Small intestine (tissue), 7 donors: Measurements from ENCODE around the gene CRACR2B. TPM values are rescaled to one million over a fixed set of nuclear protein-coding genes. Genes with fewer than 3 reads are reported as not detected.

Source experiments
- DNase-seq, 2 donors: peaks; one replicate each; pipeline versions ENCODE4 v3.0.0 to v3.0.0-alpha.2; 2013
- FAIRE-seq: peaks from 2 replicates; lab custom pipeline; 2012; peaks lifted over from hg19 to GRCh38; lab: Jason Lieb, UNC
- H3K27ac ChIP-seq, 3 donors: one replicate each; pipeline ENCODE4 v1.5.1; 2013; ENCODE audit warnings: low read length in 2 of 3, mild to moderate bottlenecking in 2 of 3, control low read depth in 1 of 3, inconsistent platforms in 1 of 3, low read depth in 1 of 3, moderate library complexity in 1 of 3
- H3K27me3 ChIP-seq, 3 donors: one replicate each; pipeline ENCODE4 v1.6.1; 2013; ENCODE audit warnings: low read length in 3 of 3, inconsistent platforms in 1 of 3; ENCODE audit not compliant: control insufficient read depth in 3 of 3, insufficient read depth in 3 of 3
- H3K36me3 ChIP-seq, 3 donors: one replicate each; pipeline ENCODE4 v1.6.1; 2013; ENCODE audit warnings: low read length in 3 of 3, inconsistent platforms in 1 of 3, low read depth in 1 of 3, mild to moderate bottlenecking in 1 of 3, moderate library complexity in 1 of 3; ENCODE audit not compliant: control insufficient read depth in 3 of 3, insufficient read depth in 2 of 3
- H3K4me1 ChIP-seq, 3 donors: one replicate each; pipeline ENCODE4 v1.6.1; 2013; ENCODE audit warnings: low read length in 2 of 3, inconsistent platforms in 1 of 3, low read depth in 1 of 3, mild to moderate bottlenecking in 1 of 3, moderate library complexity in 1 of 3; ENCODE audit not compliant: control insufficient read depth in 3 of 3, insufficient read depth in 2 of 3
- H3K4me3 ChIP-seq, 3 donors: one replicate each; pipeline ENCODE4 v1.5.1; 2013; ENCODE audit warnings: low read length in 3 of 3, control low read depth in 1 of 3, inconsistent platforms in 1 of 3, low read depth in 1 of 3, mild to moderate bottlenecking in 1 of 3, moderate library complexity in 1 of 3
- H3K9me3 ChIP-seq, 2 donors: one replicate each; pipeline ENCODE4 v1.6.1; 2013; ENCODE audit warnings: low read depth in 1 of 2, low read length in 1 of 2; ENCODE audit not compliant: control insufficient read depth in 2 of 2, insufficient read depth in 1 of 2
- WGBS, 3 donors: extraction: QIAGEN DNeasy Blood & Tissue Kit; methylation state at CpG; one replicate each; pipeline ENCODE4 v1.1.7; 2013; 5-methylcytosine and 5-hydroxymethylcytosine counted together
- polyA plus RNA-seq, 4 donors: library from polyadenylated mRNA; stranded (reverse) in 3 of 4; unstranded in 1 of 4; fragments of 200-250 nt in 3 of 4; fragments of 120-200 nt in 1 of 4; gene quantifications; one replicate each; pipeline versions ENCODE4 v1.2.1 to v1.2.3, GENCODE V29; 2013
- donor health status: healthy with polysubstance abuse.
- donor health status: control.
- donor health status: control.
- donor health status: Bipolar disorder and iron deficiency.
- donor health status: healthy.

CRACR2B gene
- polyA plus RNA-seq, 4 donors = 38.7 to 88.8 (median 65.2) TPM

GRCh38 chr11:830295-831117, 2.8 kb downstream of the CRACR2B start:
- Histone ChIP-seq H3K4me3 (peak overlapping the region in 2 of 3 donors; percentile 32 to 39), H3K9me3 (no peaks in the 10 kb centered on the region), H3K4me1 (peaks cover 8 to 75% (median 12%) of the 10 kb centered on the region in 3 donors), H3K27ac (no peak overlapping the region), H3K36me3 (peaks cover 0 to 16% (median 0%) of the 10 kb centered on the region in 3 donors), H3K27me3 (peaks cover 0 to 15% (median 0%) of the 10 kb centered on the region in 3 donors)
- peak; percentile 76 to 91 for DNase-seq
- FAIRE-seq = no peak
- 3 to 8% (median 3%) methylated on average over 51 to 78 of the region's 78 CpGs for WGBS, 3 donors

DNA sequence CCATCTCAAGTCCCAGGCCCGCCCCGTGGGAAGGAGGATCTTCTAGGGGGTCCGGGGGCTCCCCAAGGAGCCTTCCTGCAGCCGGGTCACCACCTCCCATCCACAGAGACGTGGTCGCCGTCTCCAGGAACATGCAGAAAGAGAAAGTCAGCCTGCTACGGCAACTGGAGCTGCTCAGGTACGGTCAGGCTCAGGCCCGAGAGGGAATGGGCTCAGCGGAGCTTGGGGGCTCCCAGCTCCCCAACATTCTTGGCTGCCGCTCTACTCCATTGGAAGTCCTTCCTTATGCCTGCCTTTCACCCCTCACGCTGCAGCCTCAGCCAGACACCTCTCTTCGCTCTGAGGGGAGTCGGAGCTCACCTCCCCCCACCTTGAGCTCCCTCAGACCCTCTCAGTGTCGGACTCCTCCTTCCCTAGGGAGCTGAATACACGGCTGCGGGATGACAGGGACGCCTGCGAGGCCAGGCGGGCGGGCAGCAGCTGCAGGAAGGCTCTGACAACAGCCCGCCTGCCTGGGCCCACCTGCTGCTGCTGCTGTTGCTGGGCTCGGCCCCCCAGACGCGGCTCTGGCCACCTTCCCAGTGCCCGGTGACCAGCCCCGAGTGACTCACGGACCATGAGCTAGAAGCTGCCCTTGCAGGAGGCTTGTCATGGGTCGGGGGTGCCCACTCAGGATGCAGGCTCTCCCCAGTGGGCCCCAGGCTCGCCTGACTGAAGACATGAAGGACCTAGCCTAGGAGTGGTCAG, 3.6 kb downstream of the CRACR2B start:
- DNase-seq (no peak), FAIRE-seq (no peak)
- Histone ChIP-seq H3K4me3 (peak overlapping the region in 1 of 3 donors; percentile 39), H3K9me3 (no peaks in the 10 kb centered on the region), H3K27me3 (peaks cover 0 to 15% (median 0%) of the 10 kb centered on the region in 3 donors), H3K36me3 (peaks cover 0 to 17% (median 0%) of the 10 kb centered on the region in 3 donors), H3K4me1 (peaks cover 6 to 70% (median 12%) of the 10 kb centered on the region in 3 donors), H3K27ac (no peak overlapping the region)
- 60 to 64% (median 62%) methylated on average over 26 to 31 of the region's 31 CpGs for WGBS, 3 donors

- WGBS, 3 donors = 72 to 83% (median 73%) methylated on average over 17 to 23 of the region's 23 CpGs
- Histone ChIP-seq H3K27me3 (peaks cover 0 to 15% (median 0%) of the 10 kb centered on the region in 3 donors), H3K27ac (peak overlapping the region in 2 of 3 donors; percentile 50 to 65), H3K36me3 (peaks cover 0 to 24% (median 3%) of the 10 kb centered on the region in 3 donors), H3K4me3 (peak overlapping the region; percentile 49 to 75 (median 51)), H3K9me3 (no peaks in the 10 kb centered on the region), H3K4me1 (peaks cover 6 to 71% (median 12%) of the 10 kb centered on the region in 3 donors)
- FAIRE-seq = no peak
- DNase-seq = no peak
Measured at GRCh38 chr11:831961-832528, 4.3 kb downstream of the CRACR2B start.

- Histone ChIP-seq H3K36me3 (peaks cover 1 to 30% (median 8%) of the 10 kb centered on the region in 3 donors), H3K27me3 (peaks cover 0 to 15% (median 0%) of the 10 kb centered on the region in 3 donors), H3K4me3 (peak within 1 kb of the TSS; percentile 51 to 80 (median 75)), H3K27ac (peak within 1 kb of the TSS; percentile 88 to 98 (median 96)), H3K9me3 (no peaks in the 10 kb centered on the region), H3K4me1 (peaks cover 6 to 71% (median 12%) of the 10 kb centered on the region in 3 donors)
- DNase-seq (peak; percentile 72 to 84), FAIRE-seq (no peak)
- 2 to 6% (median 4%) methylated on average over 26 to 66 of the region's 67 CpGs for WGBS, 3 donors
Measured at GRCh38 chr11:832529-833113, 4.9 kb downstream of the CRACR2B start, which contains the start of gene CD151. Gene CD151, plus strand, starts transcription at chr11:832952. Its CDS starts 3,118 bp downstream, at chr11:836070.

- DNase-seq (peak; percentile 74 to 91), FAIRE-seq (no peak)
- H3K4me1 ChIP-seq = peaks cover 2 to 71% (median 12%) of the 10 kb centered on the region in 3 donors
- 0 to 1% (median 1%) methylated on average over 25 to 55 of the region's 55 CpGs for WGBS, 3 donors
- H3K36me3 ChIP-seq = peaks cover 7 to 36% (median 13%) of the 10 kb centered on the region in 3 donors
- H3K9me3 ChIP-seq = no peaks in the 10 kb centered on the region
- peak overlapping the region; percentile 88 to 98 (median 96) for H3K27ac ChIP-seq
- peaks cover 0 to 15% (median 0%) of the 10 kb centered on the region in 3 donors for H3K27me3 ChIP-seq
- H3K4me3 ChIP-seq = peak overlapping the region; percentile 51 to 80 (median 75)
Measured at GRCh38 chr11:833114-833791, 5.5 kb downstream of the CRACR2B start.

- H3K27ac ChIP-seq = peak overlapping the region; percentile 88 to 98 (median 96)
- H3K4me3 ChIP-seq = peak overlapping the region; percentile 51 to 80 (median 75)
- FAIRE-seq (no peak), DNase-seq (peak; percentile 55 to 83)
- H3K9me3 ChIP-seq = no peaks in the 10 kb centered on the region
- peaks cover 0 to 15% (median 0%) of the 10 kb centered on the region in 3 donors for H3K27me3 ChIP-seq
- 19 to 40% (median 28%) methylated on average over 9 of the region's 9 CpGs for WGBS, 3 donors
- peaks cover 12 to 43% (median 14%) of the 10 kb centered on the region in 3 donors for H3K36me3 ChIP-seq
- H3K4me1 ChIP-seq = peaks cover 2 to 71% (median 12%) of the 10 kb centered on the region in 3 donors
Measured at GRCh38 chr11:833849-834311, 6.2 kb downstream of the CRACR2B start.
